ACC112 (cell line): ENCODE measurements around the gene CAMSAP2.

Experiments used
- H2AFZ ChIP-seq: fragments of 200-600 bp; sonication (generic); one replicate; pipeline ENCODE4 v1.6.0; 2017; ENCODE audit warnings: antibody characterized with exemption, low read length; ENCODE audit not compliant: unreplicated experiment
- H3K27ac ChIP-seq: fragments of 200-600 bp; sonication (generic); 2 replicates; pipeline ENCODE4 v1.5.1; 2014; ENCODE audit warnings: low read depth, mild to moderate bottlenecking, antibody characterized with exemption, low read length, moderate library complexity
- H3K27me3 ChIP-seq: fragments of 200-600 bp; sonication (generic); 2 replicates; pipeline ENCODE4 v1.6.1; 2014; ENCODE audit warnings: mild to moderate bottlenecking, antibody characterized with exemption, low read length, moderate library complexity, mixed read lengths; ENCODE audit not compliant: insufficient read depth
- H3K36me3 ChIP-seq: fragments of 200-600 bp; sonication (generic); 2 replicates; pipeline ENCODE4 v1.6.1; 2016; ENCODE audit warnings: mild to moderate bottlenecking, antibody characterized with exemption, low read length, moderate library complexity, mixed read lengths; ENCODE audit not compliant: insufficient read depth
- H3K4me1 ChIP-seq: fragments of 200-600 bp; sonication (generic); one replicate; pipeline ENCODE4 v1.6.1; 2016; ENCODE audit warnings: low read length, mixed read lengths; ENCODE audit not compliant: insufficient read depth, unreplicated experiment, control insufficient read depth
- H3K4me3 ChIP-seq: fragments of 200-600 bp; sonication (generic); 2 replicates; pipeline ENCODE4 v1.5.1; 2014; ENCODE audit warnings: mild to moderate bottlenecking, low read depth, low read length
- H3K79me2 ChIP-seq: fragments of 200-600 bp; sonication (generic); one replicate; pipeline ENCODE4 v1.6.0; 2016; ENCODE audit warnings: low read length; ENCODE audit not compliant: control insufficient read depth, unreplicated experiment, insufficient read depth

CAMSAP2 gene

GRCh38 chr1:200909071-200909470 is 170.4 kb downstream of the CAMSAP2 start:
- Histone ChIP-seq H3K4me3 (no peak overlapping the region), H3K27ac (no peak overlapping the region), H3K79me2 (no peaks in the 10 kb centered on the region), H3K27me3 (no peaks in the 10 kb centered on the region), H3K4me1 (no peaks in the 10 kb centered on the region), H3K36me3 (no peaks in the 10 kb centered on the region), H2AFZ (no peak overlapping the region)

- no peak overlapping the region for H3K27ac ChIP-seq
- no peak overlapping the region for H3K4me3 ChIP-seq
- no peaks in the 10 kb centered on the region for H3K4me1 ChIP-seq
- no peaks in the 10 kb centered on the region for H3K27me3 ChIP-seq
- no peak overlapping the region for H2AFZ ChIP-seq
- no peaks in the 10 kb centered on the region for H3K79me2 ChIP-seq
- no peaks in the 10 kb centered on the region for H3K36me3 ChIP-seq
Observed at GRCh38 chr1:200909757-200910239, 171.1 kb downstream of the CAMSAP2 start.
